OCI-M1 (cell line): ENCODE results near the gene PPP3CA.

Experiments used
- DNase-seq: peaks from one replicate; lab custom pipeline; 2025; lab: John Stamatoyannopoulos, UW

Gene PPP3CA

DNA sequence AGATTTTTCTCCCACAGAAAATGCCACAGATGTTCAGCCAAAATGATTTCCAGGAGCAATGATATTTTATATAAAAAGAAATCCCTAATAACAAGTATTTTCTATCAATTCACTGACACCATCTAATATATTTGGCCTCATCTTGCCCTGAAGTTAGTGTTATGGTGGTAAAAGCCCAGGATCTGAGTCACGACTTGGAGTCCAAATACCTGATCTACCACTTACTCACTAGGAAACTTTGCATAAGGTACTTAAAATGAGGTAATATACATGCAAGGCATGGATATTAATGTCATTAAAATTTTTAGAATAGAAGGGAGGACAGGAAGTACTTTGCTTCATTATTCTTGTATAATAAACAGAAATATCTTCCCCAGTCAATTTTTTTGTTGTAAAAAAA, 16.3 kb downstream of the PPP3CA start:
- no peak for DNase-seq

DNA sequence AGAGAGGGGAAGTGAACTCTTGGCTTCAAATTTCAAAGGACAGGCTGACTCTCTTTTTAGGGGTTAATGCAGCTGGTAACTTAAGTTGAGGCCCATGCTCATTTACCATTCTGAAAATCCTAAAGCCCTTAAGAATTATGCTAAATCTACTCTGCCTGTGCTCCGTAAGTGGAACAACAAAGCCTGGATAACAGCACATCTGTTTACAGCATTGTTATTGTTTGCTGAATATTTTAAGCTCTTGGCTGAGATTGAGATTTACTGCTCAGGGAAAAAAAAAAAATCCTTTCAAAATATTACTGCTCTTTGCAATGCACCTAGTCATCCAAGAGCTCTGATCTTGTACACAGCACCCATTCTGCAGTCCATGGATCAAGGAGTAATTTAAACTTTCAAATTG, 17.7 kb downstream of the PPP3CA start:
- DNase-seq, result no peak

DNA sequence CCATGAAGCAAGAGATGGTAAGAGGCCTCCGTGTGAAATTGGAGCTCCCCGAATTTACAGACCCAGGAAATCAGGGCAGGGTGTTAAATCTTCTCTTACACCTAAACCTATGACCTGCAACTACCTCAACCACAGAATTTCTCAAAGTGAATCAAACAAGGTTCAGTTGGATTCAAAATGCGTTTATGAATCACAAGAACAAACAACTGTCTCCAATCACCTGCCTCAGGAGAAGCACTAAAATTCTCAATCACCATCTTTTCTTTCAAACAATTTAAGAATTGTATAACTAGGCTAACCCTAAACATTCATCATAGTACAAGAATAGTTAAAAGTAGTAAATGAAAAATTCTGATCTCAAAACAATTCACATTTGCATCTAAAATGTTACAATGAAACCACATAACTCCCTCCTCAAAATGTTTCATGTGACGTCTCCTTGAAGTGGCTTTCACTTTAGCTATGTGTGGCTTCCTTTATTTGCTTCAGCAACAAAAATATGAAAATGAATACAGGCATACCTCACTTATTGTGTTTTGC, 19.2 kb downstream of the PPP3CA start:
- DNase-seq, result no peak

DNA sequence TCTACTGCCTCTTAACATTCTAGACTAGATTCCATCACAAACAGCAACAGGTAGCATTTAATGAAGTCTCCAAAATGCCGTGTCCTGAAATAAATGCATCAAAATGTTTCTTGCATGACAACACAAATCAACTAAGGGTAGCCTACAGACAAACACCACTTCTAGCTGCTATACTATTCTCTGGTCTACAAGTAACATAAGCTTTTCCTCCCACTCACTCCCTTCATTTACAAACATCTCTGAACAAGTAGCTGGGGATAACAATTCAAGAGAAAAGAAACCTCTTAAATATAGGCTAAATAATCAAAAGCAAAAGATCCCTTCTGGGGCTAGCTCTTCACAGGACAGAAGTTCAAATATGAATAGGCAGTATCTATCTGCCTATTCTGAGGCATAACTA, 20.8 kb downstream of the PPP3CA start:
- DNase-seq, result no peak

DNA sequence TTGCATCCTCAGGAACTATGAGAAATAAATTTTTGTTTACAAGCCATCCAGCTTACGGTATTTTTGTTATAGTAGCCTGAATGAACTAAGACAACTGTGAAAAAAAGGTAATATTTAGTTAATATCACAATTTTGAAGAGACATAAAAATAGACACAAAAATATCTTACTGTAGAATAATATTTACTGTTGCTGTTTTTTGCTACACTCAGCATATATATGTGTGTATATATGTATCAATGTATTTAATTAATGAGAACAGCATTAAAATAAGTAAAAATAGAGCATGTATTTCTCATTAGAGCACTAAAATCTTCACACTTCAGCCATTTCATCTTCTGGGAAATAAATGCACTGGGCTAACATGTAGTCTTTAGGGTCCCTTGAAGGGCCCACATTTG, 24.6 kb downstream of the PPP3CA start:
- no peak for DNase-seq

DNA sequence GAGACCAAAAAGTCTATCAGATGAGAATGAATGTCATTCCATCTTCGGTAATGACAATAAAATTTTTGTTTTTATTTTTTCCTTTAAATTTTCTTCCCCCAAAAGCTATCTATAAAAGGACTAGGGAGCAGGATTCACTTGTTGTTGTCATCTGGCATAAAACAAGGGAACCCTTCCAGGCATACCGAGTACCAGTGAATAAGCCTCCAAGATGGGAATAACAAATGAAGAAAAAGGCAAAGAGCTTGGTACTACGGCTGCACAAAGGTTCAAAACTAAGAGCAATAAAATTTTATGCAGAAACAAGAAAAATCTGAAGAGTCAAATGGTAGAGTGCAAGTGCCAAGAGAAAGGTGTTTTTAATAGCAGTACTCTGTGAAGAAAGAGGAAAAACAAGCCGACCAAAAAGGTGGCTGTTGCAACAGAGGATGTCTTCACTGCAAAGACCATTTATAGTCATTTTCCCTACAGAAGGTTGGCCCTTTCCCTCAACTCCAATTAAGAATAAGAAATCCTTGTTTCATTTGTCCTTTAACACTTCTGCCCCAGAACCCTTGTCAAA, 25.8 kb downstream of the PPP3CA start:
- DNase-seq, result no peak

DNA sequence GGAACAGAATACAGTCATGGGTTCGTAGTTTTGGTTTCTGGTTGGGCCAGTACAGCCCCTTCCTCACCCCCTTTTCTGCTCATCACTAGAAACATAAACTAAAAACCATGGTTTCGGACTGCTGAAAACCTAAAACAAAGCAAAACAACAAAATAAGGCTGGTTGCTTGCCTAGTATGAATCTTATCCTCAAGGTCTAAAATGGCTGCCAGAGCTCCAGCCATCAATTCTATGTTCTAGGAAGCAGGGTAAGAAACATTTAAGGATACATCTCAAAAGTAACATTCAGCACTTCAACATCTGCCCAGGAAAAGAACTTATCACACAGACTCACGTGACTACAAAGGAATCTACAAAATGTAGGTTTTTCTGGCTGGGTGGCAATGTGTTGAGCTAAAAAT, 31.5 kb downstream of the PPP3CA start:
- DNase-seq, result no peak

DNA sequence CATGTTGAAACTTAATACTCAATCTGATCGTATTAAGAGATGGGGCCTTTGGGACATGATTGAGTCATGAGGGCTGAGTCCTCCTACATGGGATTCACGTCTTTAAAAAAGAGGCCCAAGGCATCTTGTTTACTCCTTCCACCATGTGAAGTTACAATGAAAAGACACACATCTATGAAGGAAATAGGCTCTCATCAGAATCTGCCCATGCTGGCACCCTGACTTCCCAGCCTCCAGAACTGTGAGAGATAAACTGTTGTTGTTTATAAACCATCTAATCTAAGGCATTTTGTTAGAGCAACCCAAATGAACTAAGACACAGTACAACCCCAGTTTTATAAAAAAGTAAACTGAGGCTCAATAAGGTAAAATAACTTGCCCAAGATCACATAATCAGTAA, 32.3 kb downstream of the PPP3CA start:
- no peak for DNase-seq

DNA sequence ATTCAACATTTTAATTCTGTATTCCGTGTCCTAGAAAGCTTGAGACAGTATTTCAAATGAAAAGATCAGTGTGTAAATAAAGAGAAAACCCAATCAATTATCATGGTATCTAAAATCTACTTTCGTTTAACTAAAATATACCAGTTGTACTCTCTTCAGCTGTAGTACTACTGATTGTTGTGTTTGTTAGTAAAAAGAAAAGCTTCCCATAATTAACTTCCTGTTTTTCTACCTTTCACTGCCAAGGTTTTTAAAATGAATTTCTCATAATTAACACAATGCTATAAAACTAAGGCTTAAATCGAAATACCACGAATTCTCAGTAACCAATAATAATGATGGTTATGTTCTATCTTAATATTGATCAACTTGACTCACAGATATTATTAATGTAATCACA, 37.4 kb downstream of the PPP3CA start:
- DNase-seq, result peak; percentile 62

DNA sequence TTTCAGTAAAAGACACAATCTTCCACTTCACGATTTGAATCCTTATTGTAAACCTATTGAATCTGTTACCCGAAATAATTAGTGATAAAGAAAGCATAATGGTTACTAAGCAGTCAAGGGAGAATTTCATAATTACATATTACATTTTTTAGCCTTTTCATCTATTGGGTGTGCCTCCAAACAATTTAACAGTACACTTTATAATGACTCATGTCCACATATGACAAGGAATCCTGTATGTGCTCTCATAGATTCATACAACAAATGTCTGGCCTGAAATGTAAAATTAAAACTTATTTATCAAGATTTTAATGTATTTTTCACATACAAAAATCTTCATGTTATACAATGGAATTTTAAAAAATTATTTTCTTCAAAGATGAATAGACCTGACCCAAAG, 39.4 kb downstream of the PPP3CA start:
- no peak for DNase-seq

DNA sequence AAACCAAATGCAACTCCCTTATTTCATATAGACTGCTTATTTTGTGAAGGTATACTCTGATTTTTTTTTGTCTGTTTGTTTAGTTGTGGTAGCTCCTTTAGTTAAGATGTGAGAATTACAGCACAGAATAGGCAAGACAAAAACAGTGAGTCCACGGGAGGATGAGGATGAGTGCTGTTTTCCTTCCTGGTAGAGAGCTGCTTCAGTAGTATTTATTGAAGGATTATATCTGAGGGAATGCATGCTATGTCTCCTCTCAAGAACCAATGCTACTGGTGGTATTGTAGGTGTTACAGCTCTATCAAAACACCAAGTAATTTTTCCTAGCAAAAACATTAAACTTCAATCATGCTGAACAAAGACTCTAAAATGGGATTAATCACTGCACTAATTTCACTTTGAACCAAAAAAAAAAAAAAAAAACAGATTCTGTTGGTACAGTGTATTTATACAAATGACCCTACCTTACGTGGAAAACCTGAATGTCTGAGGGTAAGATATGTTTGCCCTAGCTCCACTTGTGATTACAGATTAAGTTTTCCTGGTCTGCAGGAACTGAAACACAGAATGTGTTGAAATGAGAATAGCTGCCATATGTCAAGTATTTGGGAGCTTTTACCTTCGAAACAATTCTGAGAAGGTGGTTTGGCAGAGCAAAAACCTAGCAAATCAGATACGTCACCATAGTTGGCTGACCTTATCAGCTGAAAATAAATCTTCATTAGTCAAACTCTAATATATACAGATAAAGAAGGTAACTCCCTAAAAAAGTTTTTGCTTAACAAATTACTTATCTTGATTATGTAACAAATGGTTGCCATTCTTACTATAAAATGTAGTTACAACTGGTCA, 40.3 kb downstream of the PPP3CA start:
- DNase-seq, result no peak

DNA sequence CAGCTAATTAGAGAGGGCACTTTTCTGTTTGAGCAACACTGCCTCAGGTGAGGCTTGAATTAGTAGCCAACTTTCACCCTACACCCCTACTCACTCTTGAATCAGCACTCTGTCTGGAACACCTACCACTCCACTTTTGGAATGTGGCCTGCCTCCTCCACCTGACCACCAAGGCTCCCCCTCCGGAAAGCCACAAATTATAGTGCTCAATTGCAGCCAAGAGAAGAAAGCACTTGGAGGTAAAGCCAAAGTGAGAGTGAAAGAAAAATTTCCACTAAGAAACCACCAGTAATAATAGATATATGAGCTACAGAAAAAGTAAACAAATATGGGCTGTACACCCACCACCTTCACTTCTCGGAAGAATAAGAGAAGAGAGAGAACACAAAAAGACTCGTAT, 41.1 kb downstream of the PPP3CA start:
- no peak for DNase-seq

DNA sequence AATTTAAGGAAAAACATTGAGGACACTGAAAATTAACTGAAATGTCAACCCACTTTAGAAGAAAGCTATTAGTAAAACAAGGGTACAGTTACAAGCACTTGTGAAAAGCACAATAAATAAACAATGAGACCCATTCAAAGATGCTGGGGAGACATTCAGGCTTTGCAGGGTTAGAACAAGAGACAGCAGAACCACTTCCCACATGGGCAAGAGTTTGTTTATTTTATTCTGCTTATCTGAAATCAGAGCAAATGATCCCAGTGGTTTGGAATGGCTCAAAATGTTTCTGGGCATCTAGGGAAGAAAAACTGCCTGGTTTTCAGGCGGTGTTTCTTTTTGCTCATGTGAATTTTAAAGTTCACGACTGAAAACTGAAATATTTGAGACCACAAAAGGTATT, 42.4 kb downstream of the PPP3CA start:
- DNase-seq, result no peak

DNA sequence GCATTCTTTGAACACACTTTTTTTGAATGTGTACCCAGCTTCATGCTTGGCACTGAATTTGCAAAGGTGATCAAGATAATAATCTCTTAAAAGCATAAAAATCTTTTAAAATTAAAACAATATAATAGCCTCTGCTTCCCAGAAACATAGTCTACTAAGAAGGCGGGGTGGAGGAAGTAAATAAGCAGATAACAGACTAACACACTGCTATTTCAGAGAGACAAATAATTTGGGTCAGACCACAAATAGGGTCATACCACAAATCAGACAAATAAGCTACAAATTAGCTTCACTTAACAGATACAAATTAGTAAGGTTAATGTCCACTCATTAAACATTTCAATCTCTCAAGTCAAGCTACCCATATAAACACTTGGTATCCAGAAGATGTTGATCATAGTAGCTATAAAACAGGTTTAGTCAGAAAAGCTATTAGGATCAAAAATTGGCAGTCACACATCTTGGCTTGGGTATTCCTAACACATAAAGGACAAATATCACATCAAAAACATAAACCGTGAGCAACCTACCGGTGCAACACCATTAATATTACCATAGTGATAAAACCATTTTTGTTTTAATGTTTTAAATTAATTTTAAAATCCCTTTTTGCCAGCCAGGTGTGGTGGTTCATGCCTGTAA, 47.3 kb downstream of the PPP3CA start:
- no peak for DNase-seq

DNA sequence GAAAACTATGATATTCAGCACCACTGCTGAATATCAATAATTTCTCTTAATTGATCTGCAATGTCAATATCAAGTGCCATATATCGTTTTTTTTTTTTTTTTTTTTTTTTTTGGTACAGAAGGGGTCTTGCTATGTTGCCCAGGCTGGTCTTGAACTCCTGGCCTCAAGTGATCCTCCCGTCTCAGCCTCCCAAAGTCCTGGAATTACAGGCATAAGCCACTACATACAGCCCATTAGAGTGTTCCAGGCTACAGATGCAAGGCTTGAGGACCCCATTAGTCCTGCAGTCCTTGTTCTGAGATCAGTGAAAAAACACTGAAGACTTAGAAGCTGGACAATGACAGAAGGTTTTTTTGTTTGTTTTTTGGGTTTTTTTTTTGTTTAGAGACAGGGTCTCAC, 48.3 kb downstream of the PPP3CA start:
- DNase-seq, result no peak

DNA sequence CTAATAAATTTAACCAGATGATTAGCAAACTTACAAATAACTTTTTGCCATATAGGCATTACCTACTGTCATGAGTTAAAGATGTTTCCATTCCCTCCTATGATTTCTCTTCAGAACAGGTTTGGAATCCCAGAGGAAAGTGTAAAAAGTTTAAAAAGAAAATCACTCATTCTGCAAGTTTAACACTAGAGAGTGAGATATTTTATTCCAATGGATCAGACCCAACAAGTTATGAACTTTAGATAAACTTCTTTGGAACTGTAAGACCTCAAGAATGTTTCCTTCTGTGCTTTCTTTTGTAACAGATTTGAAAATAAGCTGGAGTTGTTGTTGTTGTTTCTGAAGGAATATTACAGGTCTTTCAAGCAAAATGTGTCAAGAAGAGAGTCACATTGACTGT, 51.6 kb downstream of the PPP3CA start:
- no peak for DNase-seq

DNA sequence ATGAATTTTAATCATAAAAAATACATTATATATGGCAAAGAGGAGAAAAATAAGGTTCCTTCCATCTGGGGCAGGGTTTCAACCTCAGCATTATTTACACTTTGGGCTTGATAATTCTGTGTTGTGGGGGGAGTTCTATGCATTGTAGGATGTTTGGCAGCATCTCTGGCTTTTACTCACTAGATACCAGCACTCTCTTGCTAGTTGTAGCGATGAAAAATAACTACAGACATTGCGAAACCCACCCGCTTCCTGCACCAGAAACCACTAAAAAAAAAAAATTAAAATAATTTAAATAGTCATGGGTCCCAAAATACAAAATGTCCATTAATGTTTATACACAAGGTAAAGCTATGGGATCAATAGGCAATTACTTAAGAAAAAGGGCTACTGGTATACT, 52.7 kb downstream of the PPP3CA start:
- no peak for DNase-seq

DNA sequence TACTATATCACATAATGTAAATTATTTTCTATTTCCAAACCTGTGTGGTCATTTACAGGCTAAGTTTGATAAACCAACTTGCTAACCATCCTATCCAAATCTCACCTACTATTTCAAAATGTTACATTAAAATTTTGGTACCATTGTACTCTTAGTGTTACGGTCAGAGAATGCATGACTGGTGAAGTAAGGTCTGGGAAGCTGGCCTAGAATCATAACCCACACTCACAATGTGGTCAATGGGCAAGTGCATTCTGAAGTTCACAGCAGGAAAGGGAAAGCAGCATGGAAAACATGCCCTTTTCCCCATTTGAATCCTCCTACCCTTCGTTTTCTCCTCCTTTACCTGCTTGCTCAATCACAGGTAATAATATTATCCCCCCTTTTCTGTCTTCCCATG, 54.4 kb downstream of the PPP3CA start:
- DNase-seq, result no peak

DNA sequence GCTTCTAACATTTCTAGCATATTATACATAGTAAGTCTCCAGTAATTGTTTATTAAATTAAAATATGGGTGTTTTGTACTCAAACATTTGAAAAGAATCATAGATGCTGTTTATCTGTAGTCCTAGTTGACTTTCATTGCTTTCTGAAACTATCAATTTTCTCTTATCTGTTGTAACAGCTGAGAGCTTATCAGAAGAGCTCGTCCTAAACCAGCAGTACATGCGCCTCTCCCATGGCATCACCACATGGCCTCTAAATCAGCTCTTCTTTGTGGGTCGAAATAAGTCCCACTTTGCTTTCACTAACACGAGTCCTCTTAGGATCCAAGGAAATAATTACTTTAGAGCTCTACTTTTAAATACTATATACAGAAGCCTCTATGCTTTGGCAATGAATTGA, 55.1 kb downstream of the PPP3CA start:
- peak; percentile 88 for DNase-seq

DNA sequence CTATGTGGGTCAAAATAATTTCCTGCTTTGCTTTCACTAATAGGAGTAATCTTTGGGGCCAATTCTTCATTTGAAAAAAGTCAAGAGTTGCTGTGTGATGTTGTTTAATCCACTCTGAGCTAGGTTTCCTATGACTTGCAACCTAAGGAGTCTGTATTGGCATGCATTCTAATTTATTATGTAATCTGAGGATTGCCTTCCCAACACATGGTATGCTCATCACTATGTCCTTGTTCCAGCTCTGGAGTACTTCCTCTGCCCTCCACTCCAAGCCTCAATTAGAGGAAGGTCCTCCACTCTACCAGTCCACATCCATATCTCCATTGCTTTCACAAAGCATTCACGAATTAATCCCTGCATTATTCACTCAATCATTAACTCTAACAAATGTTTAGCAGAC, 56.1 kb downstream of the PPP3CA start:
- DNase-seq, result no peak

DNA sequence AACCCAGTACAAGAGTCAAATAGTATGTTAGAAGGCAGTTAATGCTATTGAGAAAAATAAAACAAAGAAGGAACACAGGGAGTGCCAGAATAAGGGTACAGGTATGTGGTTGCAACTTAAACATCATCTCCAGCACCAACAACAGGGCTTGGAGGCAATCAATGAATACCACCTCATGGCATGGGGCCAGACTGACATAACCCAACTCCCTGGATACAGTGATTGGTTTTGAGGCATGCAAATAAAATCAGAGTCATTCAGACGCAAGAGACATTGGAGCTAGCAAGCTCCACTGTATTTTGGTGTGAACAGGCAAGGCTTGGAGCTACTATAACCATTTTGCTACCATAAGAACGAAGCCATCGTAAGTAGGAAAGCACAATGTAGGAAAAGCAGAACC, 56.7 kb downstream of the PPP3CA start:
- DNase-seq, result no peak

DNA sequence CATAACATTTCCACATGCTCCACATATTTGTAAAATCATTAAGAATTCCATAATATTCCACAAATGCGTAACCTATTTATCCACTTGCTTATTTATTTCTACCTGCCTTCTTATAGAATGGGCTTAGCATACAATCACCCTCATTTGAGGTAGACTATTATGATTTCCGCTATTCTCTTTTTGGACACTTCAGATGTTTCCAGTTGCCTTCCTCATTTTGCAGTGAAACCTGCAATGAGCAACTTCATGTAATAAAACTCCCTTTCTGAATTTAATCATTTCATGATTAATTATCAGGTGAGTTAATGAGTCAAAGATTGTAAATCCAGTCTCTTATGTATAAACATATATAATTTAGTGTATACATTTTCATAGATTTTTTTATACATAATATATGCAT, 58.0 kb downstream of the PPP3CA start:
- DNase-seq, result no peak
